Activated T-cell treated with anti-CD3 and anti-CD28 coated beads, Interleukin-2, amount 50 U/mL, for 48 hours (primary cell): ENCODE results near the gene RNF135.
"Not testable (repeated sequence)": the region's sequence is repeated elsewhere in the genome, so short reads cannot be mapped to it uniquely, and the experiment has no call there.

Experiments used
- DNase-seq, 2 experiments: peaks; one replicate each; pipeline ENCODE4 v3.0.0-alpha.2; 2020

RNF135 gene

GRCh38 chr17:30970831-30971567, at the start of gene RNF135:
TSS of gene RNF135 (plus strand) at chr17:30971039. CDS start at chr17:30971074, 35 bp downstream.
- peak; percentile 75 to 82 for DNase-seq

GRCh38 chr17:30921544-30922196, 49.2 kb upstream of the RNF135 start, which contains the start of gene ADAP2:
TSS of gene ADAP2 (plus strand) at chr17:30921945. CDS start at chr17:30922015, 70 bp downstream.
- peak in 1 of 2 experiments; percentile 17 for DNase-seq

DNA sequence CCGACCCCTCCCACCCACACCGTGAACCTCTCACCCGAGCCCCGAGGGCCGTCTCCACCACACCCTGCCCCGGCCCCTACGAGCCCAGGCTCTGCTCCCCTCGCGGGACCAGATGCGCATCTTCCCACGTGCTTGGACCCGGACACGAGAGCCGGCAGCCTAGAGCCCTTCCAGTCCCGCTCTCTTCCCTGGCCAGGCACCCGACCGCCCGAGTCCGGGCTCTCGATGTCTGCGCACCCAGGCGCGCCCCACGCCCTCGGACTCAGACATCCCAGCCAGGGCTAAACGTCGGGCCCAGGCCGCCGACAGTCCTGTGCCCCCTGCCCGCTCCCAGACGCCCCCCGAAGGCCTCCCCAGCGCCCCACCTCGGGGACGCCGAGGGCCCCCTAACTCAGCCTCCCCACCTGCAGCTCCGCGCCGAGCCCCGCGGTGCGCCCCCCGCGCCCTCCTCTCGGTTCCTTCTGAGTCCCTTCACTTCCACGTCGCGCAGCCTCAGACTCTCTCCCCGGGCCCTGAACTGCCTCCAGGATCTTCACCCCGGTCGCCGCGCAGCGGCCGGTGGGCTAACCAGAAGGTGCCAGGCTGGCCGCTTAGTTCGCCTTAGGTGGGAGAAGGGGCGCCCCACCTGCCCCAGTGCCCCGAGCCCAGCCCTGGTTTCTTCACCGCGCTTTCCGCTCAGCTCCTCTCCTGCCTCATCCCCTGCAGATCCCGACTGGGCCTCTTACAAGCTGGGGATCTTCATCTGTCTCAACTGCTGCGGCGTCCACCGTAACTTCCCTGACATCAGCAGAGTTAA, 48.4 kb upstream of the RNF135 start:
- DNase-seq = peak; percentile 23 to 24

DNA sequence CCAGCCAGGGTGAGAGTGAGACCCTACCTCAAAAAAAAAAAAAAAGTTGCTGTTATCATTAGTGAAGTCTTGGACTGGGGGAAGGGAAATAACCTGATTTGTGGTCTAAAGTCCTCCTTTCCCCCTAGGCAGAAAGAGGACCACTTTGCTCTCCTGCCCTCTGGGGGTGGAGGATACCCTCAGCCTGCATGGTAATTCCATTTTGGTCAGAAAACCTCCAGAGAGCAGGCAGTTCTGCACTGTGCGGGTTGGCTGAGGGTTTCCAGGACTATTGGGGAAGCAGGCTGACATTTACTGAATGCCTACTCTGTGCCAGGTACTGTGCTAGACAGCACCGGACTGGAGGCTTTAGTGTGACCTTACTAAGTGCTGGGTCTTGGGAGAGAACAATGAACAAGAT, 46.5 kb upstream of the RNF135 start:
- no peak for DNase-seq

GRCh38 chr17:30926516-30926915, 44.3 kb upstream of the RNF135 start:
- DNase-seq = no peak

GRCh38 chr17:30927756-30928155, 43.1 kb upstream of the RNF135 start:
- DNase-seq = no peak

- DNase-seq = no peak
These were observed 42.3 kb upstream of the RNF135 start for GRCh38 chr17:30928584-30928983.

- DNase-seq = no peak
These were observed 41.7 kb upstream of the RNF135 start for GRCh38 chr17:30929081-30929633.

DNA sequence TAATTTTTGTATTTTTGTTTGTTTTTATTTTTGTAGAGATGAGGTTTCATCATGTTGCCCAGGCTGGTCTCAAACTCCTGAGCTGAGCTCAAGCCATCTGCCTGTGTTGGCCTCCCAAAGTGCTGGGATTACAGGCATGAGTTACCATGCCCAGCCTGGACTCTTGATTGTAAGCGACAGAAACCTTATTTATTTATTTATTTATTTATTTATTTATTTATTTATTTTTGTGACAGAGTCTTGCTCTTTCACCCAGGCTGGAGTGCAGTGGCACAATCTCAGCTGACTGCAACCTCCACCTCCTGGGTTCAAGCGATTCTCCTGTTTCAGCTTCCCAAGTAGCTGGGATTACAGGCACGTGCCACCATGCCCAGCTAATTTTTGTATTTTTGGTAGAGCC, 41.0 kb upstream of the RNF135 start:
- not testable (repeated sequence) for DNase-seq

GRCh38 chr17:30930495-30930894, 40.3 kb upstream of the RNF135 start:
- DNase-seq = no peak

DNA sequence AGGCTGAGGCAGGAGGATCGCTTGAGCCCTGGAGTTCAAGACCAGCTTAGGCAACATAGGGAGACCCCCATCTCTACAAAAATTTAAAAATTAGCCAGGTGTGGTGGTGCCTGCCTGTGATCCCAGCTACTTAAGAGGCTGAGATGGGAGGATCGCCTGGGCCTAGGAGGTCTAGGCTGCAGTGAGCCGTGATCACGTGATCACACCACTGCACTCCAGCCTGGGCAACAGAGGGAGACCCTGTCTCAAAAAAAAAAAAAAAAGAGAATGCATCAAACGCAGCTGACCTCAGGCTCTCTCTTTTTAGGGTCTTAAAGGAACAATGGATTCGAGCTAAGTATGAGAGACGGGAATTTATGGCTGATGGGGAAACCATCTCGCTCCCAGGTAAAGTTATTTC, 39.3 kb upstream of the RNF135 start:
- not testable (repeated sequence) for DNase-seq

- no peak for DNase-seq
These were observed 36.9 kb upstream of the RNF135 start for GRCh38 chr17:30933966-30934365.

GRCh38 chr17:30939051-30939689, 31.7 kb upstream of the RNF135 start:
- no peak for DNase-seq

DNA sequence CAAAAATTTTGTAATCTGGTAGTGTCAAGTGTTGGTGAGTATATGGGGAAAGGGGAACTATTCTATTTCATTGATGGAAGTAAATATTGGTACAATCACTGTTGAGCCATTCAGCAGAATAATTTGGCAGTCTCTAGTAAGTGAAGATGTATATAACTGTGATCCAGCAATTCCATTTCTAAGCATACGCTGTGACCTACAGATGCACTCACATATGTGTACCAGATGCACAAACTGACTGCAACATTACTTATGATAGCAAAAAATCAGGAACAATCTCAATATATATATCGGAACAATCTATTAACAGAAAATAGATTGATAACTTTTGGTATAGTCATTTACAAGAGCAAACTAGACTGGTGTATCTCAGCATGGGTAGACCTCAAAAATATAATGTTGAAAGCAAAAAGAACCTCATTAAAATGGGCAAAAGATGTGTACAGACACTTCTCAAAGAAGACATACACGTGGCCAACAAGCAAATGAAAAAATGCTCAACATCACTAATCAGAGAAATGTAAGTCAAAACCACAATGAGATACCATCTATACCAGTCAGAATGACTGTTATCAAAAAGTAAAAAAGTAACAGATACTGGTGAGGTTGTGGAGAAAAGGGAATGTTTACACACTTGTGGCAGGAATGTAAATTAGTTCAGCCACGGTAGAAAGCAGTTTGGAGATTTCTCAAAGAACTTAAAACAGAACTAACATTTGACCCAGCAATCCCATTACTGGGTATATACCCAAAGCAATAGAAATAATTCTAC, 28.3 kb upstream of the RNF135 start:
- no peak for DNase-seq

DNA sequence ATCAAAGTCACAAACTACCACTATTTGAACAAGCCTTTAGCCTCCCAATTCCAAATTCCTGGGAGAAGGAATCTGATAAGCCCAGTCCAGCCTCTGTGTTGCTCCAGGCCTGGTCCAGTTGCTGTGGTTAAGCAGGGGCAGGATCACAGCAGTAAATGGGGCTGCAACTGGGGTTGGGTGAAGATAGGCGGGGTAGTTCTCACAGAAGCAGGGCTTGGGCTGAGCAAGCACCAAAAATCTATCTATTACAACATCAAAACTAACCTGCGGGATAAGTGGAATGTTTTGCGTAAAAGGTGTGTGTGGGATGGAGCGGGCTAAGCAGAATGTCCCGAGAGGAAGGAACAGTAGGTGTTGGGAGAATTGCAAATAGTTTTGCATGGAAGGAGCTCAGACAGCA, 23.0 kb upstream of the RNF135 start:
- DNase-seq = no peak

GRCh38 chr17:30950189-30950588, 20.6 kb upstream of the RNF135 start:
- DNase-seq = no peak

DNA sequence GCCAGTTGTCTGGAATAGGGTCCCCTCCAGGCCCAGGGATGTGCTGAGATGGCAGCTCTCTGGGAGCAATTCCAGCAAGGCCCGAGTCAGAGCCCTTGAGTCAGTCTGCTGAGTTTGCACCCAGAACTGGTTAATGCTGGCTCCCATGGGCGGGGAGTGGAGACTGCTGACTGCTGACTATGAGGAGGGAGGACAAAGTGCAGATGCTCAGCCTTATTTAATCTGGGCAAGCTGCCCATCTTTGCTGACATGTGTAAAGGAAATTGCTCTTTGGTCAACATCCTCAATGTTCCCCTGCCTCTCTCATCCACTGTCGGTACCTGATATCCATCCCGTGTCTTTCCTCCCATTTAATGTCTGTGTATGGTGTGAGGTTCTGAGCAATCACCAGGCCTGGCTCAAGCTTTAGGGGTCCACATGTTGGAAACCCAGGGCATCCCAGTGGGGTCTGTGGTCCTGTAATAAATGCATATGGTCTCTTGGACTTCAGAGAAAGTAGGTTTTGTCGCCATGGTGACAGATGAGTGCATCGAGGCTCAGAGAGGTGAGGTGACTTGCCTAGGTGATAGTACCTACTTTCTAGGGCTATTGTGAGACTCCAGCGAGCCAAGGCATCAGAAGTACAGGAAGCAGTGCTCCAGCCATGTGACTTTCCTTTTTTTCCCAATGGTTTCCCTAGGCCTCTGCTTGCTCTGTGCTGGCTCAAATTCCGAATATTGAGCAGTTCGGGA, 20.0 kb upstream of the RNF135 start:
- no peak for DNase-seq

DNA sequence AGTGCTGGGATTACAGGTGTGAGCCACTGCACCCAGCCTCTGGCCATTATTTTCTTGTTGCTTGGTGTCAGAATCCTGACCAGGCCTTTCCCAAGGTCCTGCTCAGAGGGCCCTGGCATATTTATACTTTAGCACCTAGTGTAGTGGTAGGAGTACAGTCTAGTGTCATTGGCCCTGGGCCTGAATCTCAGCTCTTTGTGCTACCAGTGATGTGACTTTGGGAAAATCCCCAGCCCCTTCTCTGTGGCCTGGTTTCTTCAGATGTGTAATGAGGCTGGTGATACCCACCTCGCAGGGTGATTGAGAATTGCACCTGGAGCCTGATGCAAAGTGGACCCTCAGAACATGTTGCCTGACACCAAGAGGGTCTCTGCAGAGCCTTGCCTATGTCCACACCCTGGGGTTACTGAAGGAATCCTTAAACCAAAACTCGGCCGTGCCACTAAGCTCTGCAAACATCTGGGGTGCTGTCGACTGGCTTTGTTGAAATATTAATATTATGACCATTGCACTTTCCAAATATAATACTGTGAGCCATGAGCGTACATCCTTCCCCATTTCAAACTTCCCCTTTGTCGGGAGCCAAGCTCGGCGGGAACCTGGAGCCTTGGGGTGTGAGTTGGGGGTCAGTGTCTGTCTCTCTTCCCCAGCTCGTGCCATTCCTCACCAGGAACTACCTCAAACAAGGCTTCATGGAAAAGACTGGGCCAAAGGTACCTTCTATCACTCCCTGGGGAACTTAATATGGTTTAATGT, 18.0 kb upstream of the RNF135 start:
- no peak for DNase-seq

- DNase-seq = no peak
These were observed 16.6 kb upstream of the RNF135 start for GRCh38 chr17:30954046-30954830.
